K562 (cell line): ENCODE data around the gene PLXNA2. TPM values are rescaled to one million over a fixed set of nuclear protein-coding genes. Genes with fewer than 3 reads are reported as not detected.

ENCODE experiments used
- ATAC-seq: fragments of 200-7000 bp; cut with Tn5 transposase; 3 replicates; pipeline ENCODE4 v1.9.1; 2020; ENCODE audit warnings: moderate library complexity
- BruUV-seq: library from RNA; stranded (reverse); fragments of 400-500 nt; replicated peaks from 2 replicates; lab custom pipeline; 2021; lab: Mats Ljungman, UMichigan
- CTCF ChIA-PET: fragments of 300-600 bp; formaldehyde crosslinking; extraction: SDS; loops from one replicate; lab custom pipeline; 2021; ENCODE audit warnings: low intra/inter-chr PET ratio; lab: Yijun Ruan, JAX
- POLR2A ChIA-PET: fragments of 300-600, 350-650 bp; sonication (Branson Sonifier 250); formaldehyde crosslinking; extraction: SDS; loops from one replicate; lab custom pipeline; 2021; ENCODE audit warnings: antibody characterized with exemption, inconsistent platforms; lab: Yijun Ruan, JAX
- DNase-seq, 4 experiments: peaks; one replicate each; pipeline versions ENCODE4 v3.0.0 to v3.0.0-alpha.2; 2011 to 2018; ENCODE audit warnings: low spot score in 3 of 4, mixed read lengths in 3 of 4; ENCODE audit errors: extremely low read depth in 1 of 4
- FAIRE-seq: peaks from 2 replicates; lab custom pipeline; 2011; peaks lifted over from hg19 to GRCh38; lab: Jason Lieb, UNC
- H2AFZ ChIP-seq: 2 replicates; pipeline ENCODE4 v1.6.0; 2011; ENCODE audit warnings: low read depth, low read length, control low read depth, inconsistent platforms
- H3K27ac ChIP-seq: fragments of 200-600 bp; 3 replicates; pipeline ENCODE4 v1.8.0; 2011; ENCODE audit warnings: low read depth, mild to moderate bottlenecking, control low read depth, inconsistent platforms, low read length, moderate library complexity, mixed read lengths; ENCODE audit errors: extremely low read depth
- H3K27me3 ChIP-seq, 2 experiments: fragments of 300-600 bp in 1 of 2; 2 replicates in 1 of 2; 3 replicates in 1 of 2; pipeline versions ENCODE4 v1.6.0 to v1.8.0; 2011; ENCODE audit warnings: inconsistent platforms in 2 of 2, low read length in 2 of 2, mild to moderate bottlenecking in 1 of 2, mixed read lengths in 1 of 2, moderate library complexity in 1 of 2; ENCODE audit not compliant: control insufficient read depth in 2 of 2, insufficient read depth in 2 of 2
- H3K36me3 ChIP-seq: fragments of 300-600 bp; 3 replicates; pipeline ENCODE4 v1.8.0; 2011; ENCODE audit warnings: mild to moderate bottlenecking, low read length, inconsistent platforms; ENCODE audit not compliant: control insufficient read depth, insufficient read depth
- H3K4me1 ChIP-seq, 2 experiments: fragments of 200-600 bp in 1 of 2; replicated peaks in 1 of 2; 2 replicates in 1 of 2; 3 replicates in 1 of 2; pipeline versions ENCODE4 v1.5.1 to v1.8.0; 2011; ENCODE audit warnings: inconsistent platforms in 2 of 2, low read length in 2 of 2, mild to moderate bottlenecking in 1 of 2, mixed read lengths in 1 of 2, moderate library complexity in 1 of 2; ENCODE audit not compliant: control insufficient read depth in 2 of 2, insufficient read depth in 2 of 2
- H3K4me2 ChIP-seq: 2 replicates; pipeline ENCODE4 v1.6.1; 2011; ENCODE audit warnings: low read length, control low read depth, inconsistent platforms, mixed read lengths; ENCODE audit not compliant: insufficient read depth
- H3K4me3 ChIP-seq: fragments of 200-600 bp; sonication (generic), shearing (Covaris generic); 2 replicates; pipeline ENCODE4 v1.5.1; 2016; ENCODE audit warnings: control low read depth, inconsistent platforms
- H3K79me2 ChIP-seq: fragments of 200-600 bp; 3 replicates; pipeline ENCODE4 v1.8.0; 2011; ENCODE audit warnings: low read length, inconsistent platforms; ENCODE audit not compliant: control insufficient read depth, insufficient read depth
- H3K9ac ChIP-seq, 2 experiments: 2 replicates each; pipeline versions ENCODE4 v1.6.0 to v1.6.1; 2011; ENCODE audit warnings: low read depth in 2 of 2, low read length in 2 of 2, control low read depth in 1 of 2, inconsistent platforms in 1 of 2, mild to moderate bottlenecking in 1 of 2, mixed read lengths in 1 of 2; ENCODE audit not compliant: insufficient read depth in 1 of 2
- H3K9me1 ChIP-seq: one replicate; pipeline ENCODE4 v1.6.0; 2011; ENCODE audit warnings: inconsistent platforms, mild to moderate bottlenecking, low read length, moderate library complexity; ENCODE audit not compliant: control insufficient read depth, insufficient read depth
- H3K9me3 ChIP-seq: replicated peaks from 2 replicates; pipeline ENCODE4 v1.5.1; 2011; ENCODE audit warnings: low read depth, low read length, inconsistent platforms; ENCODE audit not compliant: control insufficient read depth, insufficient read depth
- H4K20me1 ChIP-seq: replicated peaks from 2 replicates; pipeline ENCODE4 v1.6.1; 2011; ENCODE audit warnings: low read length, inconsistent platforms, mixed read lengths; ENCODE audit not compliant: control insufficient read depth, insufficient read depth
- AFF4 ChIP-seq: sonication (generic); formaldehyde crosslinking; IDR thresholded peaks from 2 replicates; pipeline ENCODE4 v1.8.0; 2023; ENCODE audit warnings: mild to moderate bottlenecking, missing genetic modification reagents
- C11orf30 ChIP-seq: fragments of 450-650 bp; IDR thresholded peaks from 2 replicates; pipeline ENCODE4 v1.6.1; 2016; ENCODE audit warnings: low read depth, mild to moderate bottlenecking
- CREB5 ChIP-seq: fragments of 250-450 bp; sonication (Bioruptor Pico); IDR thresholded peaks from 2 replicates; pipeline ENCODE4 v1.5.0; 2020; ENCODE audit warnings: mild to moderate bottlenecking
- EP300 ChIP-seq: IDR thresholded peaks from 2 replicates; pipeline ENCODE4 v1.6.1; 2012; ENCODE audit warnings: low read length, improper control_type of control experiment
- EZH2 ChIP-seq: IDR thresholded peaks from 2 replicates; pipeline ENCODE4 v1.6.1; 2012; ENCODE audit warnings: low read depth, mild to moderate bottlenecking, inconsistent platforms, low read length, borderline replicate concordance
- HDAC1 ChIP-seq, 2 experiments: fragments of 450-650 bp; IDR thresholded peaks; 2 replicates each; pipeline ENCODE4 v1.6.1; 2016 to 2017; ENCODE audit warnings: inconsistent platforms in 1 of 2, mild to moderate bottlenecking in 1 of 2, moderate library complexity in 1 of 2
- HNRNPLL ChIP-seq: fragments of 200-400 bp; formaldehyde crosslinking; IDR thresholded peaks from 2 replicates; pipeline ENCODE4 v1.6.1; 2017; ENCODE audit warnings: low read length, low read depth, mild to moderate bottlenecking; ENCODE audit not compliant: poor library complexity, severe bottlenecking
- MAFF ChIP-seq: IDR thresholded peaks from 2 replicates; pipeline ENCODE4 v1.6.1; 2012; ENCODE audit warnings: low read length, improper control_type of control experiment
- MAFG ChIP-seq: fragments of 450-650 bp; conservative IDR thresholded peaks from 2 replicates; pipeline ENCODE4 v1.6.1; 2016; ENCODE audit warnings: missing genetic modification characterization, missing compliant biosample characterization
- PHB ChIP-seq: fragments of 250-450 bp; sonication (Bioruptor Pico); IDR thresholded peaks from 2 replicates; pipeline ENCODE4 v1.5.0; 2021
- RCOR1 ChIP-seq, 2 experiments: IDR thresholded peaks; 2 replicates each; pipeline ENCODE4 v1.6.1; 2012; ENCODE audit warnings: low read depth in 2 of 2, low read length in 2 of 2, borderline replicate concordance in 1 of 2, improper control_type of control experiment in 1 of 2
- SMC3 ChIP-seq: conservative IDR thresholded peaks from 2 replicates; pipeline ENCODE4 v1.6.1; 2011; ENCODE audit warnings: low read depth, low read length, improper control_type of control experiment; ENCODE audit not compliant: insufficient read depth
- ZNF316 ChIP-seq: fragments of 450-650 bp; IDR thresholded peaks from 2 replicates; pipeline ENCODE4 v1.6.1; 2016
- ZNF644 ChIP-seq: fragments of 200-800 bp; sonication (Bioruptor generic); IDR thresholded peaks from 2 replicates; pipeline ENCODE4 v1.6.1; 2016; ENCODE audit warnings: low read depth, missing genetic modification characterization, missing compliant biosample characterization
- WGBS: fragments of 100-300 bp; shearing (Covaris generic); methylation state at CpG from one replicate; pipeline ENCODE4 v1.1.6; 2016; ENCODE audit warnings: low coverage, mixed read lengths; ENCODE audit not compliant: insufficient coverage; ENCODE audit errors: missing lambda C conversion rate; 5-methylcytosine and 5-hydroxymethylcytosine counted together
- in situ Hi-C: fragments of 300-500 bp; cut with MboI; formaldehyde crosslinking; loops from 4 replicates; pipeline ENCODE4 v1.15.0; 2018; ENCODE audit warnings: inconsistent platforms, mixed read lengths
- intact Hi-C: fragments of 100-400 bp; cut with micrococcal nuclease; formaldehyde crosslinking; loops from 2 replicates; pipeline ENCODE4 v1.14.2; 2022
- polyA plus RNA-seq, 8 experiments: library from polyadenylated mRNA; depleted of rRNA in 4 of 8; stranded (reverse) in 5 of 8; unstranded in 3 of 8; fragments of >200 nt; fragmentation: Nextera tagmentation in 2 of 8; fragmentation: Illumina TruSeq in 1 of 8; extraction: Ambion mirVana in 2 of 8; extraction: Trizol in 1 of 8; gene quantifications; 2 replicates each; pipeline versions ENCODE4 v1.2.1 to v1.2.3, GENCODE V29; 2011 to 2014; ENCODE audit warnings: inconsistent platforms in 1 of 8, missing spikeins in 1 of 8
- total RNA-seq, 7 experiments: library from RNA; depleted of rRNA in 6 of 7; stranded (reverse); fragments of >200 nt in 6 of 7; fragmentation: Illumina TruSeq in 2 of 7; extraction: Trizol in 2 of 7; gene quantifications; 2 replicates each; pipeline versions ENCODE4 v1.2.1 to v1.2.3, GENCODE V29; 2011 to 2021; ENCODE audit warnings: low replicate concordance in 1 of 7
- TF ChIP-seq, protein P1 (sequence below): fragments of 450-650 bp; IDR thresholded peaks from 2 replicates; pipeline ENCODE4 v1.6.1; 2016; ENCODE audit warnings: borderline replicate concordance

The PLXNA2 gene
- total and polyA plus RNA-seq, 9 of the 15 experiments (the other 6 are each of a cell fraction or from before 2014, with no cell fraction given): 0.01 to 1.3 (median 0.32) TPM

DNA sequence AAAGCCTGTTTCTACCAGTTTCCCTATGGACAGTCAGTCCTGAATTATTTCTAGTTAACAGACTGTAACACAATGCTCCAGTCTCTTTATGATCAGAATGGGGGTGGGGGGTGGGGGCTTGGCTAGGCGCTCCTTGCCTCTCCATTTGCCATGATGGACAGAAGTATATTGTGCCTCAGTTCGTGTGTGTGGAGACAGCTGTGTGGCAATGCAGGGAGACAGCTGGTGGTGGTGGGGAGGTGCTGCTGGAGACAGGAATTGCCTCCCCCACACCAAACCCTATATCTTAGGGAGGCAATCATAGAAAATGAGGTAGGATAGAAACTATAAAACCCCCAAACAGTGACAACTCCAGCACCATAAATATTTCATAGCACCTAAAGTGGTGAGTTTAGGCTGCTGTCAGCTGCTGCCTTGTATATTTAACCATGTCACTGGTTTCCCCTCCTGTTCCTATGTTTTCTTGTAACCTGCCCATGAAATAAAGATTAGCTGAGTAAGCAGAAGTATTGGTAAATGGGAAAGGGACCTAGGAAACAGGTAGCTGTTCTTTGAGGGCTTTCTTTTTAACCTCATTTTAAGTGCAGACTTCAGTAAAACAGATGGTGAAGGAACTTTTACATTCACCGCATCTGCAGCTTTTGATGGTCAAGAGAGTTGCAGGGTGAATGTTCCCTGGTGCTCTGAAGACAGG, 3.4 kb downstream of the PLXNA2 start:
- Histone ChIP-seq H3K79me2 (no peaks in the 10 kb centered on the region), H3K9ac (peak overlapping the region in 1 of 2 experiments; percentile 17; a peak in 1 of 4 replicates), H3K27me3 (peaks cover 16 to 26% of the 10 kb centered on the region in 2 experiments; a peak in 4 of 5 replicates), H3K4me2 (no peak overlapping the region), H3K4me1 (peaks cover 28 to 40% of the 10 kb centered on the region in 2 experiments; a peak in 4 of 5 replicates), H3K9me3 (no peaks in the 10 kb centered on the region), H3K4me3 (no peak overlapping the region), H3K27ac (no peak overlapping the region), H3K9me1 (no peaks in the 10 kb centered on the region), H3K36me3 (no peaks in the 10 kb centered on the region), H4K20me1 (no peaks in the 10 kb centered on the region; the same call in 1 of the 2 replicates), H2AFZ (no peak overlapping the region)
- CTCF ChIA-PET: interaction anchor here (0.5 to 2.5 kb wide), 3 partner anchors 108 to 138 kb away, joined by 4 to 17 read pairs (median 6); no protein-coding TSS in a partner anchor
- WGBS: 42% methylated on average over 3 of the region's 3 CpGs
- ATAC-seq: no peak
- no peak for DNase-seq
- FAIRE-seq: no peak
- POLR2A ChIA-PET: interaction anchor here (0.6 to 2.3 kb wide), 6 partner anchors 7 to 219 kb away, joined by 3 to 9 read pairs (median 5); no protein-coding TSS in a partner anchor
- intact Hi-C loops (no loop called here), in situ Hi-C loops (no loop called here)
- BruUV-seq: no TSS peak
- no peak for TF ChIP-seq SMC3
- TF ChIP-seq EZH2: no peak
- TF ChIP-seq HDAC1 (IDR thresholded peaks at IDR 0.05): no peak
- TF ChIP-seq MAFG (tag): peak; percentile 86
- peak; percentile 86 for TF ChIP-seq MAFF
- TF ChIP-seq AFF4 (CRISPR knock-in tag): no peak
- peak; percentile 89 for TF ChIP-seq C11orf30
- no peak for TF ChIP-seq CREB5 (CRISPR knock-in tag)
- TF ChIP-seq HNRNPLL: no peak
- TF ChIP-seq PHB (CRISPR knock-in tag): no peak
- TF ChIP-seq, protein P1, sequence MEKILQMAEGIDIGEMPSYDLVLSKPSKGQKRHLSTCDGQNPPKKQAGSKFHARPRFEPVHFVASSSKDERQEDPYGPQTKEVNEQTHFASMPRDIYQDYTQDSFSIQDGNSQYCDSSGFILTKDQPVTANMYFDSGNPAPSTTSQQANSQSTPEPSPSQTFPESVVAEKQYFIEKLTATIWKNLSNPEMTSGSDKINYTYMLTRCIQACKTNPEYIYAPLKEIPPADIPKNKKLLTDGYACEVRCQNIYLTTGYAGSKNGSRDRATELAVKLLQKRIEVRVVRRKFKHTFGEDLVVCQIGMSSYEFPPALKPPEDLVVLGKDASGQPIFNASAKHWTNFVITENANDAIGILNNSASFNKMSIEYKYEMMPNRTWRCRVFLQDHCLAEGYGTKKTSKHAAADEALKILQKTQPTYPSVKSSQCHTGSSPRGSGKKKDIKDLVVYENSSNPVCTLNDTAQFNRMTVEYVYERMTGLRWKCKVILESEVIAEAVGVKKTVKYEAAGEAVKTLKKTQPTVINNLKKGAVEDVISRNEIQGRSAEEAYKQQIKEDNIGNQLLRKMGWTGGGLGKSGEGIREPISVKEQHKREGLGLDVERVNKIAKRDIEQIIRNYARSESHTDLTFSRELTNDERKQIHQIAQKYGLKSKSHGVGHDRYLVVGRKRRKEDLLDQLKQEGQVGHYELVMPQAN: no peak
- TF ChIP-seq ZNF316: peak; percentile 94
- TF ChIP-seq RCOR1 (IDR thresholded peaks at IDR 0.05; ENCODE audit: borderline replicate concordance in 1 of 2, low read depth in 2 of 2, low read length in 2 of 2): no peak
- TF ChIP-seq EP300: no peak
- no peak for TF ChIP-seq ZNF644 (tag)
